ENCODE data around the gene EPHA8.

EPHA8 gene

DNA sequence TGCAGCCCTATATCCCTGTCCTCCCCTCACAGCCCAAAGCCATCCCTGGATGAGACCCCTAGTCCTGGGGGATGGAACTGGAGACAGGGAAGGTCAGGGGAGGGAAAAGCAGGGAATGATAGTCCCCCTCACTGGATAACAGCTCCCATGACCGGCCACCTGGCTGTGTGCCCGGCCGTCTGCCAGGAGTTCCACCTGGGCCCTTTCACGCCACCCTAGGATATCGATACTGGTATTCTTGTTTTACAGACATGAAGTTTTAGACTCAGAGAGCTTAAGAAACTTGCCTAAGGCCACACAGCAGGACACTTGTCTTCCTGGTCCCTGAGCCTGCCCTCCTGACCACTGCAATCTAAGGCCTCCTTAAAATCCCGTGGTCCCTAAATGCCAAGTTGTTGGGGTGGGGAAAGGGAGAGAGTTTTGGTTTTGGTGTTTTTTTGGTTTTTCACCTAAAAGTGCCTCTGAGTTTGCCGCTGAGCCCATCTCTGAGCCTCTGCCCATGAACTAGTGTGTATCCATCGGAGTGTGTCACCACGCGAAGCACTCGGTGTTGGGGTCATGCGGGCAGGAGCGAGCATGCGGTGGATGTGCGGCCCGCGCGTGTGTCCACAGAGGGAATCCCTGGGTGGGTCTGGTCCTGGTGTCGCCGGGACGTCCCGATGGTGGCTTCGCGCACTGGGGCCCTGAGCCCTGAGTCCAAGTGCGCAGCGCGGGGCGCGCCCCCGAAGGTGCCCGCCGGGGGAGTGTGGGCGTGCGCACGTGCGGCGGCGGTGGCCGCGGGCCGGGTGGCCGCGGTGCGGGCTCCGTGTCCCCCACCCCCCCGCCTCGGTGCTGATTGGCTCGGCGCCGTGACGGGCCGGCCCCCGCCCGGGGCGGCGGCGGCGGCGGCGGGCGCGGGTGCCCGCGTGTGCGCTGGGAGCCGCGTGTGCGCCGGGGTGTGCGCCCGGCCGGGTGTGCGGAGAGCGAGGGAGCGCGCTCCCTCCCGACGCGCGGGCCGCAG lies at the start of gene EPHA8:
Gene EPHA8, plus strand, starts transcription at position 906 of the 1,000 bp plus-strand sequence. CDS start 147 bp downstream, outside the sequence.
- TF ChIP-seq JUND (IDR thresholded peaks at IDR 0.05; ENCODE audit: low read depth): no peak
- DNase-seq (ENCODE audit: low read depth in 1 of 2, low spot score in 1 of 2): peak in 1 of 2 experiments; percentile 61
- in situ Hi-C loops (cut with HindIII; ENCODE audit: low pct_unique_long_range_greater_than_20kb, low sequenced_read_pairs): no loop called here

DNA sequence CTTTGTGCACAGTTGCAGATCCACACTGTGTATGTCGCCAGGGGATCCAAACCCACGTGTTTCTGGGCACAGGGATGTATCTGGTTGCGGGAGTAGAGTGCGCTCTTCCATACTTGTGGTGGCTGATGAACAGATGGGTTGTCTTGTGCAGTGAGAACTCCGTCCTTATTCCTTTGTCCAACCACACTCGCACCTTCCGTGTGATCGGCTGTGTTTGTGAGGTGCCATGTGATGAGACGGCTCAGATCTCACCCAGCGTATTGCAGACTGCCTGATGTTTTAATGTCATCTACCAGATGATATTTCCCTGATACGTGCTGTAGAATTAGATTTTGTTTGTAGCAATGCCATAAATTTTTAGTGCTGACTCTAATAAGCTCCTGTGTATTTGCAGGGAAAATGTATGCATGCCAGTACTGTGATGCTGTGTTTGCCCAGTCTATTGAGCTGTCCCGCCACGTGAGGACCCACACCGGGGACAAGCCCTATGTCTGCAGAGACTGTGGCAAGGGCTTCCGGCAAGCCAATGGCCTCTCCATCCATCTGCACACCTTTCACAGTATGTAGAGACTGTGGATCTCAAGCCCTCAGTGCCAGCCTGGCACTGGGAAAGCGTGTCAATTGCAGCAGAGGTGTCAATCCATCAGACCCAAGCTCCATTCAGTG lies 46.2 kb upstream of the EPHA8 start:
- in situ Hi-C loops (cut with HindIII; ENCODE audit: low pct_unique_long_range_greater_than_20kb, low sequenced_read_pairs): no loop called here
- no peak for DNase-seq (ENCODE audit: low read depth in 1 of 2, low spot score in 1 of 2)
- TF ChIP-seq JUND (IDR thresholded peaks at IDR 0.05; ENCODE audit: low read depth): no peak

DNA sequence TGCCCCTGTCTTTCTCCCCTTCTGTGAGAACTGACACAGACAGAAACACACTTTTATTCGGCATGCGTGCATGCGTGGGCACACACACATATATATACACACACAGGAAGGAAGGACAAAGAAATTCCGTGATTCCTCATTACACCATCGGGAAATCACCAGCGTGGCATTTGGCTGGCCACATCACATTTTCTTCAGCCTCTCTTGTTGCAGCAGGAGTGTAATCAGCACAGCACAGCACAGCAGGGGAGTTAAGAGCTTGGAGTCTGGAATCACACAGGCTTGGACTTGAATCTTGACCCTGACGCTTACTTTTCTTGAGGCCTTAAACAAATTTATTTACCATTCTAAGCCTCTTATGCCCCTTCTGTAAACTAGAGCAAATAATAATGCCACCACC lies 45.3 kb upstream of the EPHA8 start:
- no peak for DNase-seq (ENCODE audit: low read depth in 1 of 2, low spot score in 1 of 2)
- in situ Hi-C loops (cut with HindIII; ENCODE audit: low pct_unique_long_range_greater_than_20kb, low sequenced_read_pairs): no loop called here
- TF ChIP-seq JUND (IDR thresholded peaks at IDR 0.05; ENCODE audit: low read depth): no peak

DNA sequence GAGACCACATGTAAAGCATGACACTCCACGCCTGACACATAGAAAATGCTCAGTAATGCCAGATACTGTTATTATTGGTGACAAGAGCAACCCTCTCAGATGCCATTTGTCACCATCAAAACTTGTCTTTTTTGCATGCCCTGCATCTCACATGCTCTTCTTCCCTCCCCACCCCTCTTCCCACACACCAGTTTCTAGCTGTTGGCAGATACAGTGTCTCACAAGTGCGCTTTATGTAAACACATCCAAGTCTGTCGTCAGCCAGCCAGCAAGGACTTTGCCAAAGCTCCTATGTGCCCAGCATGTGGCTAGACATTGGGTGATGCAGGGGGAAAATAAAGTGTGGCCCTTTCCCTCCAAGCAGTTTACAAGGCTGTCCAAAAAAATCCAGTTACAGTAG lies 44.9 kb upstream of the EPHA8 start:
- in situ Hi-C loops (cut with HindIII; ENCODE audit: low pct_unique_long_range_greater_than_20kb, low sequenced_read_pairs): no loop called here
- TF ChIP-seq JUND (IDR thresholded peaks at IDR 0.05; ENCODE audit: low read depth): no peak
- DNase-seq (ENCODE audit: low read depth in 1 of 2, low spot score in 1 of 2): no peak

DNA sequence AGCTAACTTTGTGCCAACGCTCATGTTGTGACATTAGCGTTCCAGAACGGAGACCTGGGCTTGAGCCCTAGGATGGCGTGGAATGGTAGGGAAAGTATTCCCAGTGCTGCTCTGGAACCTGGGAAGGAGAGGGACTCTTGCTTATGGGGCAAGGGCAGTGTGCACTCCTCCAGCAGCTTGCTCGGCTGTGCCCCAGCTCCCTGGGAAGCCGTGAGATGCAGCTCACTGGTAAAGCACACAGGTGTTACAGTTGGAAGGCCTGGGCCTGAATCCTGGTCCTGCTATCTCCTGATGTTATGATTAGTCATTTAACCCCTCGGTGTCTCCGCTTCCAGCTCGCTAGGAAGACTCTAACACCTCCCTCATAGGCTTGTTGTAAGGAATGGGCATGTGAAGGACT lies 42.4 kb upstream of the EPHA8 start:
- no peak for DNase-seq (ENCODE audit: low read depth in 1 of 2, low spot score in 1 of 2)
- in situ Hi-C loops (cut with HindIII; ENCODE audit: low pct_unique_long_range_greater_than_20kb, low sequenced_read_pairs): no loop called here
- no peak for TF ChIP-seq JUND (IDR thresholded peaks at IDR 0.05; ENCODE audit: low read depth)

DNA sequence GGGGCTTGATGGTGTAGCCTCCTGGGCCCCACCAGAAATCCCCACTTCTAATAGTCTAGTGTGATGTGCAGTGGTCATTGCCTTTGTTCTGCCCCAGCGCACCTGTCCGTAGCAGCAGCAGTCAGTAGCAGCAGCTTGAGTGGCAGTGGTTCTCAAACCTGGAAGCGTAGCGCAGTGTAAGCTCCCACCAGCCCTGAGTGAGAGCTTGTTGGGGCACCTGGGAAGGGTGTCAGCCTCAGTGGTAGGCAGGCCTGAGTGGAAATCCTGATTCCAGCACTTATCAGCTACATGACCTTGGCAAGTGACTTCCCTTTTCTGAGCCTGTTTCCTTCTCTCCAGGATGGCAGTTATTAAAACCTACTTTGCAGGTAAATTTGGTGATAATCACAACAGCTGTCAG lies 41.6 kb upstream of the EPHA8 start:
- in situ Hi-C loops (cut with HindIII; ENCODE audit: low pct_unique_long_range_greater_than_20kb, low sequenced_read_pairs): no loop called here
- DNase-seq (ENCODE audit: low read depth in 1 of 2, low spot score in 1 of 2): no peak
- no peak for TF ChIP-seq JUND (IDR thresholded peaks at IDR 0.05; ENCODE audit: low read depth)

DNA sequence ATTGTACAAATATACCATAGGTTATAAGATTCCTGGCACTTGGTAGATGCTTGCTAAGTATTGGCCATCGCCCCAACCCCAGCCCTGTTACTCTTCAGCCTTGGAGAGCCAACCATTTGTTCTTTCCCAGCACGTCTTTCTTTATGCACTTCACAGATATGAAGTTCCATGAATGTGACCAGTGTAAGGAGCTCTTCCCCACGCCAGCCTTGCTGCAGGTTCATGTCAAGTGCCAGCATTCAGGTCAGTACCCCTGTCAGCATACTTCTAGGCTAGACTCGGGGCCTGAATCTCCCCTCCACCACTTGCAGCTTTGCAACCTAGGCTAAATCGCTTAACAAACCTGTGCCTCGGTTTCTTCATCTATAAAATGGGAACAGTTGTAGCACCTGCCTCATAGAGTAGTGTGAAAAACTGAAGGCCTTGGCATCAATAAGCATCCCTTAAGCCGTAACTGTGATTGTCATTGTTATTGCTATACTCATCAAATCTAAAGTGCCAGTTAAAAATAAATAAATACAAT lies 41.0 kb upstream of the EPHA8 start:
- no peak for DNase-seq (ENCODE audit: low read depth in 1 of 2, low spot score in 1 of 2)
- TF ChIP-seq JUND (IDR thresholded peaks at IDR 0.05; ENCODE audit: low read depth): no peak
- in situ Hi-C loops (cut with HindIII; ENCODE audit: low pct_unique_long_range_greater_than_20kb, low sequenced_read_pairs): no loop called here

DNA sequence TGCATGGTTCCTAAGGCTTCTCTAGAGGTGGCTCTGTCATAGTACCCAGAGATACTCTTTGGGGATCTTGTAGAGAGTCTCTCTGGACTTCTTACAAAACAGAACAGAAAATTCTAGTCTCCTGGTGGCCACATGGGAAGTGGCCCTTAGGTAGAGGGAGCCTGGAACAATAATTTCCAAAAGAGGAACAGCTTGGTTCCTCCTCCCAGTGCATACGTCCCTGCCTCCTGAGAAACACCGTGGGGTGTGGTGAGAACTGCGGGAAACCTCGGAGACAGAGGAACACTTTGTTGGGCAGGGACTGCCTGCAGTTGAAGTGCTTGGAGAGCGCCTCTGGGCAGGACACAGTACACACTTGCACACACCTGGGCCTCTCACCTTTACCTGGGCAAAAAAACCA lies 38.8 kb upstream of the EPHA8 start:
- in situ Hi-C loops (cut with HindIII; ENCODE audit: low pct_unique_long_range_greater_than_20kb, low sequenced_read_pairs): no loop called here
- TF ChIP-seq JUND (IDR thresholded peaks at IDR 0.05; ENCODE audit: low read depth): no peak

DNA sequence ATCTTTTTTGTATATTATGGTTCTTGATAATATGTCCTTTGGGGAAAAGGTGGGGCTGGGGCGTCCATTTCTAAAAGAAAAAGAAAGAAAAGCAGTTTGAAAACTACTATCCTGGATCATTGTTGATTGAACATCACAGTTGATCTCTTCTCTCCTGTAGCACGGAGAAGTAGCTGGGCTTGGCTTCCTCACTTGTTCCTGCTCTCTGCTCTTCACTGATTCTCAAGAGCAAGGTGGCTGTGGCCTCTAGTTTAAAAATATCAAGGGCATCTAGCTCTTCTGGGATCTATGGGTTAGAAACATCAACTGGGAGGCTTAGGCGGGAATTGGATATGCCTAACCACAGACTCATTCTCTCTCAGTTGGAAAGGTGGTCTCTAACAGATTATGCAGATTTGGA lies 38.1 kb upstream of the EPHA8 start:
- in situ Hi-C loops (cut with HindIII; ENCODE audit: low pct_unique_long_range_greater_than_20kb, low sequenced_read_pairs): no loop called here
- DNase-seq (ENCODE audit: low read depth in 1 of 2, low spot score in 1 of 2): no peak
- TF ChIP-seq JUND (IDR thresholded peaks at IDR 0.05; ENCODE audit: low read depth): no peak

More for the DNA sequence above, 38.8 kb upstream of the EPHA8 start:
- no peak for DNase-seq (ENCODE audit: low read depth in 1 of 2, low spot score in 1 of 2)

DNA sequence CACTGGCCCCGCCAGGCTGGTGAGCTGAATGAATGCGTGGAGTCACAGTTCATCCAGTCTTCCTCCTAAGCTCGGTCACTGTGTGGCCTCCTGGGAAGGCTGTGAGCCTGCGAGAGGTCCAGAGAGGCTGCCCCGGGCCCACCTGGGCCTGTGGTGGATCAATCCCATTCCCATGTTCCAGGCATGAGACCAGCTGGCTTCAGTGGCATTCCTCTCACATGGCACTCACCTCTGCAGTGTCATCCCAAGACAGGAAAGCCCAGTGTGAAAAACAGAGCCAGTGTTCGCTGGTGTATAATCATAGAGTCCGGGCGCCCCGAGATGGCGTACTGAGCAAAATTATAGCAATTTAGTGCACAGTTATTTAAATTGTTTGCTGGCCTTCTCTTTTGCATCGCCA lies 37.6 kb upstream of the EPHA8 start:
- no peak for DNase-seq (ENCODE audit: low read depth in 1 of 2, low spot score in 1 of 2)
- TF ChIP-seq JUND (IDR thresholded peaks at IDR 0.05; ENCODE audit: low read depth): no peak
- in situ Hi-C loops (cut with HindIII; ENCODE audit: low pct_unique_long_range_greater_than_20kb, low sequenced_read_pairs): no loop called here

DNA sequence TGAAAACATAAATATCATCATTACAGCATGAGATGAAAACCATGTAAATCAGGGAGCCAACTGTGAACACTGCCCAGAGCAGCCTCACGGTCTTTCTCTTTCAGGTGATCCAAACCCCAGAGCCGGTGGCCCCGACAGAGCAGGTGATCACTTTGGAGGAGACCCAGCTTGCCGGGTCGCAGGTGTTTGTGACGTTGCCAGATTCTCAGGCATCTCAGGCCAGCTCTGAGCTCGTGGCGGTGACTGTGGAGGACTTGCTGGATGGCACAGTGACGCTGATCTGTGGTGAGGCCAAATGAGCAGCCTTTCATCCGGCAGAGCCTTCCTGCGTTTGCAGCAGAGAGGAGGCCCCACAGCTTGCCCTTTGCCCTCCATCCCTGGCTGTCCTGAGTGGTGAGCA lies 37.2 kb upstream of the EPHA8 start:
- no peak for DNase-seq (ENCODE audit: low read depth in 1 of 2, low spot score in 1 of 2)
- TF ChIP-seq JUND (IDR thresholded peaks at IDR 0.05; ENCODE audit: low read depth): no peak
- in situ Hi-C loops (cut with HindIII; ENCODE audit: low pct_unique_long_range_greater_than_20kb, low sequenced_read_pairs): no loop called here

DNA sequence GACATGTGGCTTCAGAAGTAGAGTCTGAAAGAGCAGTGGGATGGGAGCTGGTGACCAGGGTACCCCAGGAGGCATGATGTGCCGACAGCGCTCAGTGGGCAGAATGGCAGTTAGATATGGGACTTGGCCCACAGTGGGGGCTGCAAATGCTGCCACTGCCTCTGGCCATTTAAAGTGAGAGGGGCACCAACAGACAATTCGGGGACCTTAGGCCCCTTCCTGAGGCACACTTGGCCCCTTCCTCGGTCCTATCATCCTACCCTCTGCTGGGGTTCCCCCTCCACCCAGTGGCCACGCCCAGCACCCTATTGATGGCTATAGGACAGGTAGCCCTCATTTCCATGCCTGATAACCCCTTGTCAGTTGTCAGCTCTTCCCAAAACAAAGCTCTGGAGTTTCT lies 36.6 kb upstream of the EPHA8 start:
- in situ Hi-C loops (cut with HindIII; ENCODE audit: low pct_unique_long_range_greater_than_20kb, low sequenced_read_pairs): no loop called here
- DNase-seq (ENCODE audit: low read depth in 1 of 2, low spot score in 1 of 2): no peak
- no peak for TF ChIP-seq JUND (IDR thresholded peaks at IDR 0.05; ENCODE audit: low read depth)

DNA sequence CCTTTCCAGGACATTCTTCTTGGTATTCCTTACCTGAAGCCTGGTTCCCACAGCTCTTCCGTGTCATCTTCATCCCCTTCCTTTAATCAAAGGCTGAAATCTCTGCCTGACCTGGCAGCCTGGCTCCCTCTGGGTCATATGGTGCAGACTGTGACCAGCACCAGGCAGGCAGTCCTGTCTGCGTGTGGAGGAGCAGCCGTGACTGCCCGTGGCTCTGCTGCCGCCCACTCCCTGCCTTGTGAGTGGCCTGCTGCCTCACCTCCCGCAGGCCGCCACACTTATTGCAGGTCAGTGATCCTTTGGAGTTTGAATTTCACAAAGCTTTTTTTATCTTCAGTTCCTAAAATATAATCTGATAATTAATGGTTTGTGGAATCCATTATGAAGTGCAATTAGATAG lies 36.2 kb upstream of the EPHA8 start:
- no peak for TF ChIP-seq JUND (IDR thresholded peaks at IDR 0.05; ENCODE audit: low read depth)
- no peak for DNase-seq (ENCODE audit: low read depth in 1 of 2, low spot score in 1 of 2)
- in situ Hi-C loops (cut with HindIII; ENCODE audit: low pct_unique_long_range_greater_than_20kb, low sequenced_read_pairs): no loop called here
